Measurements from ENCODE around the gene IQCM. TPM values are rescaled to one million over a fixed set of nuclear protein-coding genes. Genes with fewer than 3 reads are reported as not detected.

IQCM gene
- total and polyA plus RNA-seq, 12 donors: not detected

DNA sequence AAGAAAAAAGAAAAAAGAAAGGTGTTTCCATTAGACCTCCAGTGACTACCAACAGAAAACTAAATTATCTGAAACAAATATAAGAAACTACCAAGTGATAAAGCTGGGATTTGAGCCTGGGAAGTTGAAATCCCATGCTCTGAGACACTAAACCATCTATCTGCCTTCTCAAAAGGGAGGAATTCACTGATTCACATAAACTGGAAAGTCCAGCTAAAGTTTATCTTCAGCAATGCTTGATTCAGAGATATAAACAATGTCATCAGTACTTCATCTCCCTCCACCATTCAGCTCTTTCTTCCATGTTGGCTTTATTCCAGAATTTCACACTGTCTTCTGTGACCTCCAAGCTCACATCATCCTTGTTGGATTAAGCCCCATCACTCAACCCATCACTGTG lies 96.3 kb downstream of the IQCM start:
- Histone ChIP-seq H3K27me3 (no peaks in the 10 kb centered on the region), H3K36me3 (no peaks in the 10 kb centered on the region), H3K27ac (no peak overlapping the region), H3K9me3 (peaks cover 0 to 22% (median 3%) of the 10 kb centered on the region in 11 donors), H3K4me3 (no peak overlapping the region), H3K4me1 (no peaks in the 10 kb centered on the region)
- DNase-seq (no peak), ATAC-seq (no peak)
- intact Hi-C loops (cut with DNase I): no loop called here
- TF ChIP-seq, protein P1, sequence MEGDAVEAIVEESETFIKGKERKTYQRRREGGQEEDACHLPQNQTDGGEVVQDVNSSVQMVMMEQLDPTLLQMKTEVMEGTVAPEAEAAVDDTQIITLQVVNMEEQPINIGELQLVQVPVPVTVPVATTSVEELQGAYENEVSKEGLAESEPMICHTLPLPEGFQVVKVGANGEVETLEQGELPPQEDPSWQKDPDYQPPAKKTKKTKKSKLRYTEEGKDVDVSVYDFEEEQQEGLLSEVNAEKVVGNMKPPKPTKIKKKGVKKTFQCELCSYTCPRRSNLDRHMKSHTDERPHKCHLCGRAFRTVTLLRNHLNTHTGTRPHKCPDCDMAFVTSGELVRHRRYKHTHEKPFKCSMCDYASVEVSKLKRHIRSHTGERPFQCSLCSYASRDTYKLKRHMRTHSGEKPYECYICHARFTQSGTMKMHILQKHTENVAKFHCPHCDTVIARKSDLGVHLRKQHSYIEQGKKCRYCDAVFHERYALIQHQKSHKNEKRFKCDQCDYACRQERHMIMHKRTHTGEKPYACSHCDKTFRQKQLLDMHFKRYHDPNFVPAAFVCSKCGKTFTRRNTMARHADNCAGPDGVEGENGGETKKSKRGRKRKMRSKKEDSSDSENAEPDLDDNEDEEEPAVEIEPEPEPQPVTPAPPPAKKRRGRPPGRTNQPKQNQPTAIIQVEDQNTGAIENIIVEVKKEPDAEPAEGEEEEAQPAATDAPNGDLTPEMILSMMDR (IDR thresholded peaks at IDR 0.05): no peak

- WGBS, 2 donors: 56 to 65% methylated on average over 3 of the region's 3 CpGs
- ATAC-seq: no peak
- TF ChIP-seq, protein P1 (IDR thresholded peaks at IDR 0.05): no peak
- H3K27me3 ChIP-seq: no peaks in the 10 kb centered on the region
- no peak overlapping the region for H3K4me3 ChIP-seq
- H3K36me3 ChIP-seq: no peaks in the 10 kb centered on the region
- no peak for DNase-seq
- H3K27ac ChIP-seq: no peak overlapping the region
- peaks cover 0 to 22% (median 3%) of the 10 kb centered on the region in 11 donors for H3K9me3 ChIP-seq
- intact Hi-C loops (cut with DNase I): no loop called here
- no peaks in the 10 kb centered on the region for H3K4me1 ChIP-seq
Measured at GRCh38 chr4:149718500-149718899, 97.1 kb downstream of the IQCM start.

DNA sequence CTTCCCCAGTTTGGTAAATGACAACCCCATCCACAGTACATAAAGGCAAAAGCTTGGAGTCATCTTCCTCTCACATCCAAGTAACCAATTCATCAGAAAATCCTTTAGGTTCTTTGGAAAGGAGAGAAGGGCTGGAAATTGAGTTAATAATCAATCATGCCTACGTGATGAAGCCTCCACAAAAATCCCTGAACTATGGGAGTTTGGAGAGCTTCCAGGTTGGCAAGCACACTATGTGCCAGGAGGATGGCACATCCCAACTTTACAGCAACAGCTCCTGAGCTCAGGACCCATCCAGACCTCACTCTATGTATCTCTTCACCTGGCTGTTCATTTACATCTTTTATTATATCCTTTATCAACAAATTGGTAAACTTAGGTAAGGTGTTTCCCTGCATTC lies 98.9 kb downstream of the IQCM start:
- H3K4me3 ChIP-seq: no peak overlapping the region
- peaks cover 0 to 17% (median 3%) of the 10 kb centered on the region in 11 donors for H3K9me3 ChIP-seq
- no peaks in the 10 kb centered on the region for H3K27me3 ChIP-seq
- WGBS, 2 donors: 79 to 93% methylated on average over 1 of the region's 1 CpG
- ATAC-seq (no peak), DNase-seq (no peak)
- H3K36me3 ChIP-seq: no peaks in the 10 kb centered on the region
- no peak overlapping the region for H3K27ac ChIP-seq
- TF ChIP-seq, protein P1 (IDR thresholded peaks at IDR 0.05): no peak
- peaks cover 0 to 8% (median 0%) of the 10 kb centered on the region in 9 donors for H3K4me1 ChIP-seq
- intact Hi-C loops (cut with DNase I): no loop called here

DNA sequence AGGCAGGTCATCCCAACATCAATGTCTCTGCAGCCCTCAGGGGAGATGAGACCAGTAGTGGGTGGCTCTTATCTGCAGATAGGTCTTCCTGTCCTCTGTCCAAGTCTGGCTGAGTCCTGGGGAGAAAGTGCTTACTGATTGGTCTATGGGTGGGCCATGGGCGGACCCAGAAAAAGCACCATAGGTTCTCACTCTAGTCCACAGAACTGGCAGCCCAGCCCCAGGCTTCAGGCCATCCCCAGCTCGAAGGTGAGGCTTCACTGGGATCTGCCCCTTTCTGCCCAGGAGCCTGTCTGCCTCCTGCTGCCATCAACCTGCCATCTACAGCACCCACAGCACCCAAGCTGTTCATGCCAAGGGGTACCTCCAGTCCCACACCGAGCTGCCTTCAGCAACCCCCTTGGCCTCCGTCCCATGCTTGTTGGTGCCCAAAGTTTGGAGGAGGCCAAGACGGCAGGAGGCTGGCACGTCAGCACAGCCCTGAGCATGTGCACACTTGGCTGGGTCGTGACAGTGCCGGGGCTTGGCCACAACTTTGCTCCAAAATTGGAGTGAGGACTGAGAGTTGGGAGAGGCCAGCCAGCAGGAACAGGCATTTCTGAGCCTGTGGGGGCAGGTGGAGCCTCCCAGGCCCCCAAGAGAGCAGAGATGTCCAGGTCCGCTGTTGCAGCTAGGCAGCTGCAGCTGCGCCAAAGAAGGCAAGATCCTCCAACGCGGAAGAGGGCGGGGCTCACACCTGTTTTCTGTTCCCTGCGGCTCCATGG lies 99.6 kb downstream of the IQCM start:
- Histone ChIP-seq H3K4me3 (no peak overlapping the region), H3K36me3 (no peaks in the 10 kb centered on the region), H3K27ac (no peak overlapping the region), H3K27me3 (no peaks in the 10 kb centered on the region), H3K9me3 (peaks cover 0 to 17% (median 3%) of the 10 kb centered on the region in 11 donors), H3K4me1 (peaks cover 0 to 11% (median 0%) of the 10 kb centered on the region in 9 donors)
- TF ChIP-seq, protein P1 (IDR thresholded peaks at IDR 0.05): no peak
- ATAC-seq: no peak
- WGBS, 2 donors: 93 to 94% methylated on average over 14 of the region's 14 CpGs
- intact Hi-C loops (cut with DNase I): no loop called here
- no peak for DNase-seq
